T-helper 2 cell treated with Interferon-gamma antibody and Interleukin-4, amounts not matched to agents 5 μg/mL and 100 μg/mL, for 36 hours (primary cell): ENCODE measurements around the gene LIMCH1.
"Not testable (repeated sequence)": the region's sequence is repeated elsewhere in the genome, so short reads cannot be mapped to it uniquely, and the experiment has no call there.

Experiments used
- DNase-seq: peaks from one replicate; pipeline ENCODE4 v3.0.0; 2021; ENCODE audit warnings: low spot score
- H3K27ac Mint-ChIP-seq: one replicate; pipeline ENCODE4 v1.8.0; 2021; ENCODE audit warnings: mild to moderate bottlenecking, mixed read lengths
- H3K27me3 Mint-ChIP-seq: one replicate; pipeline ENCODE4 v1.8.0; 2021; ENCODE audit warnings: low read depth, mixed read lengths
- H3K36me3 Mint-ChIP-seq: one replicate; pipeline ENCODE4 v1.8.0; 2021; ENCODE audit warnings: low read depth, mixed read lengths
- H3K4me1 Mint-ChIP-seq: one replicate; pipeline ENCODE4 v1.8.0; 2021; ENCODE audit warnings: low read depth, mixed read lengths
- H3K4me3 Mint-ChIP-seq: one replicate; pipeline ENCODE4 v1.8.0; 2022; ENCODE audit warnings: mild to moderate bottlenecking, moderate library complexity, mixed read lengths
- H3K9me3 Mint-ChIP-seq: one replicate; pipeline ENCODE4 v1.8.0; 2021; ENCODE audit warnings: mixed read lengths

LIMCH1 gene, protein sequence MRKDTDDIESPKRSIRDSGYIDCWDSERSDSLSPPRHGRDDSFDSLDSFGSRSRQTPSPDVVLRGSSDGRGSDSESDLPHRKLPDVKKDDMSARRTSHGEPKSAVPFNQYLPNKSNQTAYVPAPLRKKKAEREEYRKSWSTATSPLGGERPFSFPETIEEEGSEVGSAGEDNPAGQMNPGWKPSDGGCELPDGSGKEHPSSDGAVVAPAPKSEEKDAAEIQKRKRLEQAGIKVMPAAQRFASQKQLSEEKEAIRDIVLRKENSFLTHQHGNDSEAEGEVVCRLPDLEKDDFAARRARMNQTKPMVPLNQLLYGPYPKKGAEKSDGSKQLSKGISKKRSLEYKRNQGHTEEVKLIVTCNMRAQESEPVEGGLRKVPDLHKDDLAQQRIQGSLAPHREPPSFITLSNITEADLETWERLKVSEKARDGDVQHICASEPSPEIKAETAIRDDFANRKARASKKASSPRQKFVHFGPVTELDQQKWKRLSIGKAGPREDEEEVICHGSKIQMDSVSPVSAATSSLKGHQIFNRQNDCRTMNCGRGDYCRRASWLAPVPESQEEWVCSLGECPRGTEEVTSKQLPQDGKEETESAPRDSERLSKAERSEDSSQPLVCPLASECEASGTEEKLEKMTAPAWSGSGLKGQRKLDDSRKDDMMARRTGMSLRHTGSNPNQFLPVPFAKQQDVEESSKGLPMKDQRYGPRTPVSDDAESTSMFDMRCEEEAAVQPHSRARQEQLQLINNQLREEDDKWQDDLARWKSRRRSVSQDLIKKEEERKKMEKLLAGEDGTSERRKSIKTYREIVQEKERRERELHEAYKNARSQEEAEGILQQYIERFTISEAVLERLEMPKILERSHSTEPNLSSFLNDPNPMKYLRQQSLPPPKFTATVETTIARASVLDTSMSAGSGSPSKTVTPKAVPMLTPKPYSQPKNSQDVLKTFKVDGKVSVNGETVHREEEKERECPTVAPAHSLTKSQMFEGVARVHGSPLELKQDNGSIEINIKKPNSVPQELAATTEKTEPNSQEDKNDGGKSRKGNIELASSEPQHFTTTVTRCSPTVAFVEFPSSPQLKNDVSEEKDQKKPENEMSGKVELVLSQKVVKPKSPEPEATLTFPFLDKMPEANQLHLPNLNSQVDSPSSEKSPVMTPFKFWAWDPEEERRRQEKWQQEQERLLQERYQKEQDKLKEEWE (N-terminal part only)

DNA sequence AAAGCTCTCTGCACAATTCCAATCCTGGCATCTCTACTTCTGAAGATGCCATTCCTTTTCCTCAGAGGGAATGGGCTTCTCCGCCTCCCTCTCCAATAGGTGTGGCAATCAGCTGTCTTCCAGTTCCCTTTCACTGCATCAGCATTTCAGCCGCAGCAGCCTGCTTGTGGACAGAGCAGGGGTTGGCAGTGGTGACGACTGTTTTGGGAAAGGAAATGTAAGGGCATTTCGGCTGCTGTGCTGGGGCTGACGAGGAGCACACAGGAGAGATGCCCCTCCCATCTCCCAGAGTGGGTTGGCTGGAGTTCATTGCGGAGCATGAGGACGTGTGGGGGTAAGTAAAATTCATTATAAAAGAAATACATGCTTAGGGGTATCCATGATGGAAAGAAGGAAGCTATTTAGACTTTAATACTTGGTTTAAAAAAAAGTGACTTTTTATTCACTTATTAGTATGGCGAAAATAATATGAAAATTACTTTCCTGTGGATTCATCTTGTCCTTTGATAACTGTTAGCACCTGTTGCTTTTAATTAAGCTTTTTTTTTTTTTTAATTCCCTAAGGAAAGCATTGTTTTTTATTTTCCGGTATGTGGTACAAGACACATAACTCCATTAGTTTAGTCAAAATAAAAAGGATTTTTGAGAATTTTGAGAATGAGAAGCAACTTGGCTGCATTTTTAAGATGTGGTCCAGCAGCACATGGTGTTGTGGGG is at the start of gene LIMCH1:
LIMCH1 (plus strand) TSS at position 141 of the 717 bp plus-strand sequence. CDS start 67,839 bp downstream, outside the sequence.
- no peaks in the 10 kb centered on the region for H3K9me3 Mint-ChIP-seq
- no peak for DNase-seq
- H3K27me3 Mint-ChIP-seq: no peaks in the 10 kb centered on the region
- no peaks in the 10 kb centered on the region for H3K4me1 Mint-ChIP-seq
- H3K4me3 Mint-ChIP-seq: no peak within 1 kb of the TSS
- H3K36me3 Mint-ChIP-seq: no peaks in the 10 kb centered on the region
- no peak within 1 kb of the TSS for H3K27ac Mint-ChIP-seq

DNA sequence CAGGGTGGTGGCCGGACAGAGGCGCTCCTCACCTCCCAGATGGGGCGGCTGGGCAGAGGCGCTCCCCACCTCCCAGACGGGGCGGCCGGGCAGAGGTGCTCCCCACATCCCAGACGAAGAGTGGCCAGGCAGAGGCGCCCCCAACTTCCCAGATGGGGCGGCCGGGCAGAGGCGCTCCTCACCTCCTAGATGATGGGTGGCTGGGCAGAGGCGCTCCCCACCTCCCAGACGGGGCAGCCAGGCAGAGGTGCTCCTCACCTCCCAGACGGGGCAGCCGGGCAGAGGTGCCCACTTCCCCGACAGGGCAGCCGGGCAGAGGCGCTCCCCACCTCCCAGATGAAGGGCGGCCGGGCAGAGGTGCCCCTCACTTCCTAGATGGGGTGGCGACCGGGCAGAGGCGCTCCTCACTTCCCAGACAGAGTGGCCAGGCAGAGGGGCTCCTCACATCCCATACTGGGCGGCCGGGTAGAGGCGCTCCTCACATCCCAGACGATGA is 46.8 kb upstream of the LIMCH1 start:
- H3K36me3 Mint-ChIP-seq, H3K27ac Mint-ChIP-seq, DNase-seq, H3K4me1 Mint-ChIP-seq, H3K27me3 Mint-ChIP-seq, H3K9me3 Mint-ChIP-seq, H3K4me3 Mint-ChIP-seq: not testable (repeated sequence)

DNA sequence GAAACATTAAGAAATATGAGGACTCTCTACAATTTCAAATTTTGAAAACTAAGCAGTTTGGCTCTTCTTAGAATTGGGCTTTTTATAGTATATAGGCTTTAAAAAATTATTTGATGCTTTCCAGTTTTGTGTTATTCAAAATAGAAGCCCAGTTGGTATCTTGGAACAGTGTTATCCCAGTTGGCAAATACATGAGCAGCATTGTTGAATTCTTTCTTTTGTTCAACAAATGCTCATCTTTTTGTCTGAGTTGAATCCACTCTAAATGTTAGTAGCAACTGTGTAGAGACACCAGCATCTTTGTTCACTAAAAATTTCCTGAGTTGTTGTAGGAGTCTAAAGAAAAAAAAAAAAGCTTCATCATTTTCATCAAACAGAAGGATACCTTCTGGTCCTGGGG is 41.0 kb upstream of the LIMCH1 start:
- DNase-seq: no peak
- Mint-ChIP-seq H3K4me3 (no peak overlapping the region), H3K9me3 (peaks cover 4% of the 10 kb centered on the region), H3K4me1 (no peaks in the 10 kb centered on the region), H3K27me3 (no peaks in the 10 kb centered on the region), H3K27ac (no peak overlapping the region), H3K36me3 (no peaks in the 10 kb centered on the region)

DNA sequence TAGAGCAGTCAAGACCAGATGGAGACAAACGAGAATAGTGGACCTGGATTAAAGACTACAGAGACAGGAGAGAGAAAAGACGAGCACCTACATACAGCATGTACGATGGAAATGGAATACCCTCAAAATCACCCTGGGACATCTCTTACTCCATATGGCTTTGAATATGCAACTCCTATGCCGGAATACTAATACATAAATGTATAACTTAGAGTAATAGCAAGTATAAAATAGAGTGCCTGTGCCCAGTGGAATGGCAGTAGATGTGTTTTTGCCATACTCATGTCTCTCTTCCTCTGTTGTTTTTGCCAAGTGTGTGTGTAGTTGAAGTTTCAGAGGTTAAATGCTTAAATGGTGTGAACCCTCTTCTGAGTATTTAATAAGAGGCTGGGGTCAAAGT is 39.8 kb upstream of the LIMCH1 start:
- DNase-seq: no peak
- no peak overlapping the region for H3K4me3 Mint-ChIP-seq
- no peaks in the 10 kb centered on the region for H3K27me3 Mint-ChIP-seq
- H3K4me1 Mint-ChIP-seq: no peaks in the 10 kb centered on the region
- no peaks in the 10 kb centered on the region for H3K36me3 Mint-ChIP-seq
- no peak overlapping the region for H3K27ac Mint-ChIP-seq
- H3K9me3 Mint-ChIP-seq: peaks cover 4% of the 10 kb centered on the region

DNA sequence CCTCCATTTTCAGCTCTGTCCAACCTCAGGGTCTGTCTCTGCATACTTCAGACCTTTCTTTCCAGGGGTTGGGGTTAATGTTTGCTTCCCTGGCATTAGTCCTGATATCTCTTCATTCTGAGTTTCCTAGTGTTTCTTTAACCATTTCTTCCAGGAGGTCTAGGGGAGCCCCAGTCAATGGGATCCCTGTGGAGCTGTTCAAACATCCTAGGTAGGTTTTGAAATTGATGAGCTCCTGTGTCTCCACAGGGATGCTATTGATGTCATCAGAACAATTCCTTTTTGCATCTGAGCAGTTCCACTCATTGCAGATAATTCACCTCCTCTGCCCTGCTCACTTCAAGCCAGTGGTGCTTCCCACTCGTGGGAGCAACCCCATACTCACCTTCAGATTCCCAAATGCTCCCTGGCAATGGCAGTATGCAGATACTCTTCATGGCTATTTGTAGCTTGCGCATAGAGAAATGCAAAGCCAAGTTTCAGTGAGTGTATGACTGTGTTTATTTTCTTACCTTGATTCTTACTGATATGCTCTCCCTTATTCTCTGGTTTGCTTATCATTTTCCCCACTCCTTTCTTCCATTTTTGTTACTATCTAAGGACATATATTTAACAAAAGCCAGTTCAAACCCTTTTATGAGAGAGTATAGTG is 33.7 kb upstream of the LIMCH1 start:
- no peak for DNase-seq
- Mint-ChIP-seq H3K4me3 (no peak overlapping the region), H3K9me3 (peaks cover 4% of the 10 kb centered on the region), H3K27me3 (no peaks in the 10 kb centered on the region), H3K4me1 (no peaks in the 10 kb centered on the region), H3K27ac (no peak overlapping the region), H3K36me3 (no peaks in the 10 kb centered on the region)

DNA sequence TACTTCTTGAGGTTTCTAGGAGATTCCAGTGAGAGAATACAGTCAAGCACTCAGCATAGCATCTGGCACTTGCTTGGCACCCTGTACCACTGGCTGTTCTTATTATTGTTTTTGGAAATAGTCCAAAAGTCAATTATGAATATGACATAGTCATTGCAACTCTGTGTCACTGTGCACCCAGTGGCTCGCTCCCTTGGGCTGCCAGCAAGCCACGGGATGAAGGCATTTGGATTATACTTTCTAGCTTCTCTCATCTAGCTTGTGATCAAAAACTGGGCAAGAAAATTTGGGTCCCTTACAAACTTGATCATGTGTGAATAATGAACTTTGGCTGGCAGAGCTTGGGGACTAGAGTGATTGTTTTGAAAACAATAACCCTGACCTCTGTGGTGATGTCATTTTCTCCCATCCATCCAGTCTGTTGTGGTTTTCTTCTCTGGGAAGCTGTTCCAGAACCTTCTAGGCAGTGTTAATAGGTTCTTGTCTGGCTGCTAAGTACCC is 32.7 kb upstream of the LIMCH1 start:
- Mint-ChIP-seq H3K36me3 (no peaks in the 10 kb centered on the region), H3K27ac (no peak overlapping the region), H3K27me3 (no peaks in the 10 kb centered on the region), H3K4me1 (no peaks in the 10 kb centered on the region), H3K9me3 (peaks cover 4% of the 10 kb centered on the region), H3K4me3 (no peak overlapping the region)
- DNase-seq: no peak

DNA sequence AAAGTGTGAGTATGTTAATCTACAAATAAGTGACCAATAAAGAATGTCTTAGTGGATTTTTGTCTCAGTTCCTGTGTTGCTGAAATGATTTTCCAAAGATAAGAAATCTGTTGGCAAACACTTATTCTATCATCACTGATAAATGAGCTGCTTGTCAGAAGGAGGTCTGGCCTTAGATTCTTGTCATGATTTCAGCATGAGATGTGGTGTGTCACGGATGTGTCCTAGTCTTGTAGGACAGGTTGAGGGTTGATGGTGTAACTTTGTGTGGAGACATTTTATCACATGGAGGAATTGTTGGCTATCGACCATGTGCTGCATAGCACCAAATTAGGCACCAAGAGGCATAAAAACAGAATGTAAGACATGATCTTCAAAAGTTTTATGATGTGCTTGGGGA is 31.8 kb upstream of the LIMCH1 start:
- Mint-ChIP-seq H3K4me1 (no peaks in the 10 kb centered on the region), H3K36me3 (no peaks in the 10 kb centered on the region), H3K9me3 (no peaks in the 10 kb centered on the region), H3K27me3 (no peaks in the 10 kb centered on the region), H3K4me3 (no peak overlapping the region), H3K27ac (no peak overlapping the region)
- no peak for DNase-seq

DNA sequence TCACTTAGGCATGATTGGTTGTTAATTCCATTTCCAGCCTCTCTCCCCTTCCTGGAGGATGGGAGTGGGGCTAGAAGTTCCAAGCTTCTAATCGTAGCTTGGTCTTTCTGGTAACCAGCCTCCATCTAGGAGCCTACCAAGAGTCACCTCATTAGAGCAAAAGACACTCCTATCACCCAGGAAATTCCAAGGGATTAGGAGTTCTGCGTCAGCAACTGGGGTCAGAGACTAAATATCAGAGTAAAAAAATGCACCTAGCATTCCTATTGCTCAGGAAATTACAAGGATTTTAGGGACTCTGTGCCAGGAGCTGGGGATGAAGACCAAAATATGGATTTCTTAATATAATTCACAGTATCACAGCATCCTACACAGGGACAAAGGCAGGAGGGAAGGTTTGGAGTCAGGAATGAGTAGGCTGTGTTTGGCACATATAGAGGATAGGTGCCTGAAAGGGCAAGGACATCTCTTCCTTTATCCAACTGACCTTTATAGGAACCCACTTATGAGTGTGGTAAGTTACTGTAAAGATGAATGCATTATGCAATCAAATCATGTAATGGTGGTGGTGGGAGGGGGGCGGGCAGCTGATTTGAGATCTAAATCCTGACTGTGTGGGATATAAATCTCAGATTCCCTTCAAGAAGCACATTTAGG is 30.5 kb upstream of the LIMCH1 start:
- H3K9me3 Mint-ChIP-seq: no peaks in the 10 kb centered on the region
- no peaks in the 10 kb centered on the region for H3K36me3 Mint-ChIP-seq
- DNase-seq: no peak
- no peaks in the 10 kb centered on the region for H3K27me3 Mint-ChIP-seq
- no peak overlapping the region for H3K27ac Mint-ChIP-seq
- H3K4me3 Mint-ChIP-seq: no peak overlapping the region
- H3K4me1 Mint-ChIP-seq: no peaks in the 10 kb centered on the region

DNA sequence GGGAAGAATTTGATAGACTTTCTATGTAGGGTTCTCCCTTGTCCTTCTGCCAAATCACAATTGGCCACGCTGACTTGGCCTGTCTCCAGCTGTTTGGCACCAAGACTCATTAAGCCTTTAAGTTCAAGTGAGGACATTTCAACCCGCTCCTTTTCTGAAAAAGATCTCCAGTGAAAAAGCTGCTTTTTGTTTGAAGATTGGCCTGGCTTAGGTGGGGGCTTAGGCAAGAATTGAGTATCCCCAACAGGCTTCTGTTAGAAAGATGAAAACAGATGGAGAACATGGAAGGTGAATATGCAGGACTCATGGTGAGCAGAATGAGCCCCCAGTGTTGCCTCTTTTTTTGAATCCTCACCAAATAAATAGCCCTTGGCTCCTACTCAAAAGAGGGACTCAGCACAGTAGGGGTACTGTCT is 28.5 kb upstream of the LIMCH1 start:
- Mint-ChIP-seq H3K9me3 (no peaks in the 10 kb centered on the region), H3K27me3 (no peaks in the 10 kb centered on the region)
- no peak for DNase-seq

DNA sequence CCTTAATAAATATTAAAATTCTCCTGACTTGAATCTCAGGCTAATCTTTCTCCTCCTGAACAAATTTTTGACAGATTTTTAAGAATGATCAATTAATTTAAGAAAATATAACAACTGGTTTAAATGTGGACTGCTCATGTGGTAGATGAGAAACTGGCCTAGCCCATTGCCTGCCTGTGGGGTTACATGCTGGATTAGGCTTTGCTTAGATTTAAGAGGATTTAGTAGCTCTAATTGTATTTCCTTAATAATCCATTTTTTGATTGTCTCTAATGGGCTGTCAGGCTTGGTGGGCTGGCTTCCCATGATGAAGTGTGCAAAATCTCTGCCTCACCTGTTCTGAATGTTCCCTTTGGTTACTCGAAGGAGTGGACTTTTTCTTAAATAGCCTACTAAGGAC is 27.8 kb upstream of the LIMCH1 start:
- Mint-ChIP-seq H3K36me3 (no peaks in the 10 kb centered on the region), H3K9me3 (no peaks in the 10 kb centered on the region), H3K4me3 (no peak overlapping the region), H3K27me3 (no peaks in the 10 kb centered on the region), H3K4me1 (no peaks in the 10 kb centered on the region), H3K27ac (no peak overlapping the region)
- no peak for DNase-seq

More for the DNA sequence above, 28.5 kb upstream of the LIMCH1 start:
- H3K36me3 Mint-ChIP-seq: no peaks in the 10 kb centered on the region
- H3K4me1 Mint-ChIP-seq: no peaks in the 10 kb centered on the region
- no peak overlapping the region for H3K4me3 Mint-ChIP-seq
- H3K27ac Mint-ChIP-seq: no peak overlapping the region

DNA sequence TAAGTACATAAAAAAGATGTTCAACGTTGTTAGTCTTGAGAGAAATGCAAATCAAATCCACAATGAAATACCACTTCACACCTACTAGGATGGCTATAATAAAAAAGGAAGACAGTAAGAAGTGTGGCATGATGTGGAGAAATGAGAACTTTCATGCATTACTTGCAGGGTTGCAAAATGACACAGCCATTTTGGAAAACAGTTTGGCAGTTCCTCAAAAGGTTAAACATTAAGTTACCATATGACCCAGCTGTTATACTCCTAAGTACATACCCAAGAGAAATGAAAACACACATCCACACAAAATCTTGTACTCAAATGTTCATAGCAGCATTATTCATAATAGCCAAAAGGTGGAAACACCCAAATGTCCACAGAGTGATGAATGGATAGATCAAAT is 25.8 kb upstream of the LIMCH1 start:
- Mint-ChIP-seq H3K4me3 (no peak overlapping the region), H3K9me3 (no peaks in the 10 kb centered on the region), H3K27me3 (no peaks in the 10 kb centered on the region), H3K27ac (no peak overlapping the region), H3K4me1 (no peaks in the 10 kb centered on the region), H3K36me3 (no peaks in the 10 kb centered on the region)
- DNase-seq: no peak

DNA sequence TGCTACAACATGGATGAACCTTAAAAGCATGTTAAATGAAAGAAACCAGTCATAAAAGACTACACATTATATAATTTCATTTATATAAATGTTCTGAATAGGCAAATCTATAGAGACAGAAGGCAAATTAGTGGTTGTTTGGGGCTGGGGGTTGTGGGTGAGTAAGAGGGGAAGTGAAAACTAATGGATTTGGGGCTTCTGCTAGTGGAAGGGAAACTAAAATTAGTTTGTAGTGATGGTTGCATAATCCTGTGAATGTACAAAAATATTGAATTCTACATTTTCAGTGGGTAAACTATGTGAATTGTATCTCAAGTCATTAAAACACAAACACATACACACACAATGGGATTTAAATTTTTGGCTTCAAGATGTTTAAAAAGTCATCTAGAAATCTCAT is 25.4 kb upstream of the LIMCH1 start:
- Mint-ChIP-seq H3K27me3 (no peaks in the 10 kb centered on the region), H3K9me3 (no peaks in the 10 kb centered on the region), H3K36me3 (no peaks in the 10 kb centered on the region), H3K27ac (no peak overlapping the region), H3K4me3 (no peak overlapping the region), H3K4me1 (no peaks in the 10 kb centered on the region)
- DNase-seq: no peak
